HepG2 (cell line): ENCODE measurements around the gene PPARA. TPM values are rescaled to one million over a fixed set of nuclear protein-coding genes. Genes with fewer than 3 reads are reported as not detected.
A peak's percentile ranks its signal among the peaks of the same experiment; 100 is the strongest.

Experiments
- CEBPZ ChIP-seq: IDR thresholded peaks from 2 replicates; pipeline ENCODE4 v1.6.1; 2012; ENCODE audit warnings: low read length, improper control_type of control experiment
- DRAP1 ChIP-seq: IDR thresholded peaks from 2 replicates; pipeline ENCODE4 v1.6.1; 2016; ENCODE audit warnings: missing genetic modification reagents, missing compliant biosample characterization
- FOXO1 ChIP-seq: sonication (generic); formaldehyde crosslinking; IDR thresholded peaks from 2 replicates; pipeline ENCODE4 v1.4.0; 2020; ENCODE audit warnings: missing genetic modification reagents
- MED1 ChIP-seq: sonication (generic); formaldehyde crosslinking; IDR thresholded peaks from 2 replicates; pipeline ENCODE4 v1.4.0; 2020; ENCODE audit warnings: missing genetic modification reagents
- MIXL1 ChIP-seq: IDR thresholded peaks from 2 replicates; pipeline ENCODE4 v1.6.1; 2016
- NFE2 ChIP-seq: sonication (generic); formaldehyde crosslinking; IDR thresholded peaks from 2 replicates; pipeline ENCODE4 v1.4.0; 2020; ENCODE audit warnings: missing genetic modification reagents
- NR2F2 ChIP-seq: IDR thresholded peaks from 2 replicates; pipeline ENCODE4 v1.6.1; 2012; ENCODE audit warnings: low read depth, inconsistent platforms, borderline replicate concordance
- POLR2AphosphoS2 ChIP-seq: IDR thresholded peaks from 2 replicates; pipeline ENCODE4 v1.6.1; 2011; ENCODE audit warnings: low read depth, low read length, improper control_type of control experiment
- PRDM15 ChIP-seq: sonication (generic); formaldehyde crosslinking; IDR thresholded peaks from 2 replicates; pipeline ENCODE4 v1.4.0; 2020; ENCODE audit warnings: missing genetic modification reagents
- RAD51 ChIP-seq: fragments of 450-650 bp; IDR thresholded peaks from 2 replicates; pipeline ENCODE4 v1.6.1; 2016; ENCODE audit warnings: borderline replicate concordance
- THRA ChIP-seq: sonication (generic); formaldehyde crosslinking; IDR thresholded peaks from 2 replicates; pipeline ENCODE4 v1.4.0; 2020; ENCODE audit warnings: missing genetic modification reagents, borderline replicate concordance
- USF2 ChIP-seq, 2 experiments: sonication (generic) in 1 of 2; formaldehyde crosslinking in 1 of 2; IDR thresholded peaks; 2 replicates each; pipeline versions ENCODE4 v1.5.1 to v1.6.1; 2011 to 2020; ENCODE audit warnings: borderline replicate concordance in 1 of 2, low read depth in 1 of 2, low read length in 1 of 2, mild to moderate bottlenecking in 1 of 2, missing genetic modification reagents in 1 of 2, moderate library complexity in 1 of 2
- ZNF205 ChIP-seq: IDR thresholded peaks from 2 replicates; pipeline ENCODE4 v1.6.1; 2018; ENCODE audit warnings: missing biosample characterization, missing genetic modification reagents
- ZNF607 ChIP-seq: sonication (generic); formaldehyde crosslinking; IDR thresholded peaks from 2 replicates; pipeline ENCODE4 v1.5.1; 2020; ENCODE audit warnings: missing genetic modification reagents, mild to moderate bottlenecking, borderline replicate concordance
- ZNF775 ChIP-seq: sonication (generic); formaldehyde crosslinking; IDR thresholded peaks from 2 replicates; pipeline ENCODE4 v1.4.0; 2020; ENCODE audit warnings: missing genetic modification reagents, mild to moderate bottlenecking, moderate library complexity, borderline replicate concordance
- ZNF891 ChIP-seq: sonication (generic); formaldehyde crosslinking; IDR thresholded peaks from 2 replicates; pipeline ENCODE4 v1.5.0; 2020; ENCODE audit warnings: mild to moderate bottlenecking, missing genetic modification reagents
- ZSCAN25 ChIP-seq: sonication (generic); formaldehyde crosslinking; IDR thresholded peaks from 2 replicates; pipeline ENCODE4 v1.8.0; 2022; ENCODE audit warnings: mild to moderate bottlenecking, missing genetic modification reagents
- polyA plus RNA-seq, 8 experiments: library from polyadenylated mRNA; depleted of rRNA in 3 of 8; stranded (reverse) in 7 of 8; unstranded in 1 of 8; fragments of >200 nt; fragmentation: Illumina TruSeq in 4 of 8; extraction: Trizol in 4 of 8; gene quantifications; 2 replicates each; pipeline versions ENCODE4 v1.2.1 to v1.2.3, GENCODE V29; 2011 to 2016; ENCODE audit warnings: low read depth in 4 of 8, missing spikeins in 1 of 8, mixed read lengths in 1 of 8; ENCODE audit not compliant: insufficient read depth in 1 of 8
- total RNA-seq, 5 experiments: library from RNA; depleted of rRNA; stranded (reverse); fragments of >200 nt; fragmentation: Illumina TruSeq; extraction: Trizol; gene quantifications; 2 replicates each; pipeline ENCODE4 v1.2.3, GENCODE V29; 2016; ENCODE audit warnings: low read depth in 1 of 5

The PPARA gene
- total and polyA plus RNA-seq, 2 of the 13 experiments (the other 11 are each of a cell fraction or from before 2014, with no cell fraction given), result 18.2 to 24.7 TPM

- TF ChIP-seq POLR2AphosphoS2, result no peak
- TF ChIP-seq THRA, result peak; percentile 68; the same call in 1 of the 2 replicates
- 0 out of 2 replicates have a peak, but pooled peaks have one; percentile 37 for TF ChIP-seq ZNF205
- TF ChIP-seq RAD51, result no peak
- no peak for TF ChIP-seq NFE2 (CRISPR knock-in tag)
- TF ChIP-seq CEBPZ, result no peak
- peak; percentile 51; the same call in 1 of the 2 replicates for TF ChIP-seq MED1
- peak; percentile 12; the same call in 1 of the 2 replicates for TF ChIP-seq ZSCAN25
- peak; percentile 39; the same call in 1 of the 2 replicates for TF ChIP-seq DRAP1 (CRISPR knock-in tag)
- peak; percentile 26; the same call in 1 of the 2 replicates for TF ChIP-seq FOXO1 (CRISPR knock-in tag)
- TF ChIP-seq MIXL1 (CRISPR knock-in tag), result 0 out of 2 replicates have a peak, but pooled peaks have one; percentile 24
- no peak for TF ChIP-seq ZNF891 (CRISPR knock-in tag)
- peak; percentile 50; the same call in 1 of the 2 replicates for TF ChIP-seq PRDM15 (CRISPR knock-in tag)
- peak; percentile 35; the same call in 1 of the 2 replicates for TF ChIP-seq NR2F2
- no peak for TF ChIP-seq ZNF607 (CRISPR knock-in tag)
- TF ChIP-seq ZNF775, result peak; percentile 87; the same call in 1 of the 2 replicates
- TF ChIP-seq USF2 (IDR thresholded peaks at IDR 0.05; ENCODE audit: low read depth, low read length), result no peak
- no peak for TF ChIP-seq USF2 (CRISPR knock-in tag; IDR thresholded peaks at IDR 0.05; ENCODE audit: borderline replicate concordance)
Measured at GRCh38 chr22:46105494-46106278, 44.6 kb upstream of the PPARA start (continued).
